ENCODE measurements around the gene LIN28B. TPM values are rescaled to one million over a fixed set of nuclear protein-coding genes. Genes with fewer than 3 reads are reported as not detected.
"Not testable (repeated sequence)": the region's sequence is repeated elsewhere in the genome, so short reads cannot be mapped to it uniquely, and the experiment has no call there.

LIN28B gene
- polyA plus RNA-seq, 4 donors: 0.03 TPM; not detected in 3

DNA sequence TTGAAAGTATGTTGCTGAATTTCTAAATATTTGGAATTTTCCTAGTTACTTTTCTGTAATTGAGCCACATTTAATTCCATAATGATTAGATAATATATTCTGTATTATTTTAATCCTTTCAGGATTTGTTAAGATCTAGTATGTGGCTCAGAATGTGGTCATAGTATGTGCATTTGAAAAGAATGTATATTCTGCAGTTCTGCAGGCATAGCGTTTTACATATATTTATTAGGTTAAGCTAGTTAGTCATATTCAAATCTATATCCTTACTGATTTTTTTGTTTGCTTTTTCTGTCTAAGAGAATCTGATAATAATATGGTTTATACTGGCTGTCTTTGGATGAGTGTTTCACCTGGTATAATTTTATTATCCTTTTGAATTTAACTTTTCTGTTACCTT lies 33.2 kb downstream of the LIN28B start:
- FAIRE-seq (no peak), DNase-seq (no peak)
- H3K4me3 ChIP-seq (ENCODE audit: low read depth in 1 of 3, low read length in 3 of 3): no peak overlapping the region
- 80 to 81% (median 80%) methylated on average over 1 of the region's 1 CpG for WGBS, 3 donors
- no peaks in the 10 kb centered on the region for H3K4me1 ChIP-seq (ENCODE audit: control insufficient read depth in 3 of 3, insufficient read depth in 2 of 3, low read depth in 1 of 3, low read length in 2 of 3)
- no peaks in the 10 kb centered on the region for H3K36me3 ChIP-seq (ENCODE audit: control insufficient read depth in 3 of 3, insufficient read depth in 2 of 3, low read depth in 1 of 3, low read length in 3 of 3)
- no peak overlapping the region for H3K27ac ChIP-seq (ENCODE audit: low read depth in 1 of 3, low read length in 2 of 3)
- H3K9me3 ChIP-seq (ENCODE audit: control insufficient read depth in 2 of 2, insufficient read depth in 1 of 2, low read depth in 1 of 2, low read length in 1 of 2): no peaks in the 10 kb centered on the region
- no peaks in the 10 kb centered on the region for H3K27me3 ChIP-seq (ENCODE audit: control insufficient read depth in 3 of 3, insufficient read depth in 3 of 3, low read length in 3 of 3)

DNA sequence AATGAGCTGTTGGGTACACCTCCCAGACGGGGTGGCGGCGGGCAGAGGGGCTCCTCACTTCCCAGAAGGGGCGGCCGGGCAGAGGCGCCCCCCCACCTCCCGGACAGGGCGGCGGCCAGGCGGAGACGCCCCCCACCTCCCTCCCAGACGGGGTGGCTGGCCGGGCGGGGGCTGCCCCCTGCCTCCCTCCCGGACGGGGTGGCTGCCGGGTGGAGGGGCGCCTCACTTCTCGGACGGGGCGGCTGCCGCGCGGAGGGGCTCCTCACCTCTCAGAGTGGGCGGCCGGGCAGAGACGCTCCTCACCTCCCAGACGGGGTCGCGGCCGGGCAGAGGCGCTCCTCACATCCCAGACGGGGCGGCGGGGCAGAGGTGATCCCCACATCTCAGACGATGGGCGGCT lies 34.2 kb downstream of the LIN28B start:
- H3K4me3 ChIP-seq (ENCODE audit: low read depth in 1 of 3, low read length in 3 of 3); DNase-seq; H3K27me3 ChIP-seq (ENCODE audit: control insufficient read depth in 3 of 3, insufficient read depth in 3 of 3, low read length in 3 of 3); H3K36me3 ChIP-seq (ENCODE audit: control insufficient read depth in 3 of 3, insufficient read depth in 2 of 3, low read depth in 1 of 3, low read length in 3 of 3); H3K9me3 ChIP-seq (ENCODE audit: control insufficient read depth in 2 of 2, insufficient read depth in 1 of 2, low read depth in 1 of 2, low read length in 1 of 2); H3K27ac ChIP-seq (ENCODE audit: low read depth in 1 of 3, low read length in 2 of 3); FAIRE-seq; H3K4me1 ChIP-seq (ENCODE audit: control insufficient read depth in 3 of 3, insufficient read depth in 2 of 3, low read depth in 1 of 3, low read length in 2 of 3): not testable (repeated sequence)
- WGBS, 3 donors: 91 to 97% (median 96%) methylated on average over 19 to 37 of the region's 37 CpGs

DNA sequence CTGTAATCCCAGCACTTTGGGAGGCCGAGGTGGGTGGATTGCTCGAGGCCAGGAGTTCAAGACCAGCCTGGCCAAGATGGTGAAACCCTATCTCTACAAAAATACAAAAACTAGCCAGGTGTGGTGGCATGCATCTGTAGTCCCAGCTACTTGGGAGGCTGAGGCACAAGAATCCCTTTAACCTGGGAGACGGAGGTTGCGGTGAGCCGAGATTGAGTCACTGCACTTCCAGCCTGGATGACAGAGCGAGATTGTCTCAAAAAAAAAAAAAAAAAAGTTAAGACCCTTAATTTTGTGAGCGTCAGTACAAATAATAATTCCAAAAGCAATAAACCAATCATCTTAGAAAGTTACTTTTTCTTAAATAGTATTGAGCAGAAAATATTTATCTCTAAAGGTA lies 36.7 kb downstream of the LIN28B start:
- H3K27ac ChIP-seq (ENCODE audit: low read depth in 1 of 3, low read length in 2 of 3); H3K4me3 ChIP-seq (ENCODE audit: low read depth in 1 of 3, low read length in 3 of 3); H3K4me1 ChIP-seq (ENCODE audit: control insufficient read depth in 3 of 3, insufficient read depth in 2 of 3, low read depth in 1 of 3, low read length in 2 of 3); DNase-seq; H3K9me3 ChIP-seq (ENCODE audit: control insufficient read depth in 2 of 2, insufficient read depth in 1 of 2, low read depth in 1 of 2, low read length in 1 of 2); H3K36me3 ChIP-seq (ENCODE audit: control insufficient read depth in 3 of 3, insufficient read depth in 2 of 3, low read depth in 1 of 3, low read length in 3 of 3); H3K27me3 ChIP-seq (ENCODE audit: control insufficient read depth in 3 of 3, insufficient read depth in 3 of 3, low read length in 3 of 3); FAIRE-seq: not testable (repeated sequence)
- WGBS, 3 donors: 82 to 90% (median 89%) methylated on average over 7 of the region's 7 CpGs

DNA sequence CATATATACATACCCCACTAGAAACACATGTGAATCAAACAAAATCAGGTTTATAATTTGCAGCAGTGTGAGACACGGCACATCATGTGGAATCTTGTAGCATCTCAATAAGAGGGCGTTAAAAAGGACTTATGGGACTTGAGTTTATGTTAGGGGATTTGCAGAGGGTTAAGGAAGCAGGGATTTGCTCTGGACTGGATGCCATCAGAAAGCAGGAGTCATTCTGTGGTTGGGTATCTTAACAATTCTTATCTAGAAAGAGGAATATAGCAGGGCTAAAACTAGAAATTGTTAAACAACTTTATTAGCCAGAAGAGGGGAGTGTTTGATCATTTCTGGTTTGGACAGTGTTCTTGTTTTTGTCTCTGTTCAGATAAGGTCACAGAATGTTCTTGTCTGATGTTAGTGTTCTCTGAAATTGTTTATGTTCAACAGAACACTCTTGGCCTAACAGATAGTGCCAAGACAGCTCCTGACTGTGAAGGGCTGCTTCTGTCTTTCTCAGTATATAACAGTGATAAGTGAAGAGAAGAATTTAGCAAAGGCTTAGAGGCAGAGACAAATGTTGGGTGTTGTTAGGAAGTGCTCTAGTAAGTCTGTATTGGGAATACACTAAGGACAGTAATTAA lies 39.2 kb downstream of the LIN28B start:
- DNase-seq (no peak), FAIRE-seq (no peak)
- H3K9me3 ChIP-seq (ENCODE audit: control insufficient read depth in 2 of 2, insufficient read depth in 1 of 2, low read depth in 1 of 2, low read length in 1 of 2): no peaks in the 10 kb centered on the region
- no peaks in the 10 kb centered on the region for H3K36me3 ChIP-seq (ENCODE audit: control insufficient read depth in 3 of 3, insufficient read depth in 2 of 3, low read depth in 1 of 3, low read length in 3 of 3)
- no peaks in the 10 kb centered on the region for H3K27me3 ChIP-seq (ENCODE audit: control insufficient read depth in 3 of 3, insufficient read depth in 3 of 3, low read length in 3 of 3)
- no peak overlapping the region for H3K27ac ChIP-seq (ENCODE audit: low read depth in 1 of 3, low read length in 2 of 3)
- 80 to 88% (median 83%) methylated on average over 2 of the region's 2 CpGs for WGBS, 3 donors
- H3K4me3 ChIP-seq (ENCODE audit: low read depth in 1 of 3, low read length in 3 of 3): no peak overlapping the region
- no peaks in the 10 kb centered on the region for H3K4me1 ChIP-seq (ENCODE audit: control insufficient read depth in 3 of 3, insufficient read depth in 2 of 3, low read depth in 1 of 3, low read length in 2 of 3)

DNA sequence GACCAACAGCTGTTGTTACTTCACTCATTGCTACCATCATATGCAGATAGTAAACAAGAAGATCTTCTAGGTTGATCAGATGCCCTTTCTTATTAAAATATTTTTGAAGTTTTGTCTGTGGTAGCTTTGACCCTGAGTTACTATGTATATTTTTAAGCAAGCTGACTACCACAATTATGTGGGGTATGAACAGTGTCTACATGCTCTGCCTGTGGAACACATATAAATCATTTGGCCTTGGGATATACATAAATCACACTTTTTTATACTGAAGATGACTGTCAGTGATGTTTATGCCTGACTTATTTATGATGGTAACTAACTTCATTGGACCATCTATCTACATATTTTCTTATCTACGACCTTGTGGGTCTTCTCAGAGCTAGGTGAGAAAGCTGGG lies 44.2 kb downstream of the LIN28B start:
- no peaks in the 10 kb centered on the region for H3K4me1 ChIP-seq (ENCODE audit: control insufficient read depth in 3 of 3, insufficient read depth in 2 of 3, low read depth in 1 of 3, low read length in 2 of 3)
- H3K27me3 ChIP-seq (ENCODE audit: control insufficient read depth in 3 of 3, insufficient read depth in 3 of 3, low read length in 3 of 3): no peaks in the 10 kb centered on the region
- DNase-seq (no peak), FAIRE-seq (no peak)
- no peaks in the 10 kb centered on the region for H3K36me3 ChIP-seq (ENCODE audit: control insufficient read depth in 3 of 3, insufficient read depth in 2 of 3, low read depth in 1 of 3, low read length in 3 of 3)
- H3K9me3 ChIP-seq (ENCODE audit: control insufficient read depth in 2 of 2, insufficient read depth in 1 of 2, low read depth in 1 of 2, low read length in 1 of 2): no peaks in the 10 kb centered on the region
- H3K4me3 ChIP-seq (ENCODE audit: low read depth in 1 of 3, low read length in 3 of 3): no peak overlapping the region
- no peak overlapping the region for H3K27ac ChIP-seq (ENCODE audit: low read depth in 1 of 3, low read length in 2 of 3)
- WGBS, 3 donors: 27 to 45% (median 32%) methylated on average over 1 of the region's 1 CpG

DNA sequence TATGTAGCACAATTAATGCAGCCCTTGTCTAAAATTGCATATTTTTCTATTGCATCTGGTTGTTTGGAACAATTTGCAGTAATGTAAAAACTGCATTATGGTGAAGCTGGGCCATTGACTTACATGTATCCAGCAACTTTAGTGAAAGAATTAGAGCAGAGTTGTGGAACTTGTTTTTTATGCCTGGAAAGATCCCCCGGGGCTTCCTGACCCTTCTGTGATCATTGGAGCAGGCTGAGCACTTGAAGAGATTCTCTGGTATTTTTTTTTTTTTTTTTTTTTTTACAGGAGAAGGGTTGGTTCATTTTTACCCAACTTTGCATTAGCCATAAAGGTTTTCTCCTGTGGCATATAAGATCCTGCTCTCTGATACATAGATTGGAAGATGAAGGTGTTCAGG lies 45.0 kb downstream of the LIN28B start:
- no peaks in the 10 kb centered on the region for H3K36me3 ChIP-seq (ENCODE audit: control insufficient read depth in 3 of 3, insufficient read depth in 2 of 3, low read depth in 1 of 3, low read length in 3 of 3)
- no peak overlapping the region for H3K4me3 ChIP-seq (ENCODE audit: low read depth in 1 of 3, low read length in 3 of 3)
- H3K4me1 ChIP-seq (ENCODE audit: control insufficient read depth in 3 of 3, insufficient read depth in 2 of 3, low read depth in 1 of 3, low read length in 2 of 3): no peaks in the 10 kb centered on the region
- DNase-seq (no peak), FAIRE-seq (no peak)
- H3K27me3 ChIP-seq (ENCODE audit: control insufficient read depth in 3 of 3, insufficient read depth in 3 of 3, low read length in 3 of 3): no peaks in the 10 kb centered on the region
- 41 to 88% (median 53%) methylated on average over 1 of the region's 1 CpG for WGBS, 3 donors
- H3K27ac ChIP-seq (ENCODE audit: low read depth in 1 of 3, low read length in 2 of 3): no peak overlapping the region
- no peaks in the 10 kb centered on the region for H3K9me3 ChIP-seq (ENCODE audit: control insufficient read depth in 2 of 2, insufficient read depth in 1 of 2, low read depth in 1 of 2, low read length in 1 of 2)

DNA sequence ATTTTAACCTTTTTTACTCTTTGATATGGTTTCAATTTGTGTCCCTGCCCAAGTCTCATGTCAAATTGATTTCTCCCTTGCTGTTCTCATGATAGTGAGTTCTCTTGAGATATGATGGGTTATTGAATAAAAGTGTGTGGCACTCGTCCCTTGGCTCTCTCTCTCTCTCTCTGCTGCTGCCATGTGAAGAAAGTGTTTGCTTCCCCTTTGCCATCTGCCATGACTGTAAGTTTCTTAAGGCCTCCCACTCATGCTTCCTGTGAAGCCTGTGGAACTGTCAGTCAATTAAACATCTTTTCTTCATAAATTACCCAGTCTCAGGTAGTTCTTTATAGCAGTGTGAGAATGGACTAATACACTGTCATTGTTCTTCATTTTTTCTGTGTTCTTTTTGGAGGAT lies 48.5 kb downstream of the LIN28B start:
- Histone ChIP-seq H3K27me3 (ENCODE audit: control insufficient read depth in 3 of 3, insufficient read depth in 3 of 3, low read length in 3 of 3) (no peaks in the 10 kb centered on the region), H3K4me1 (ENCODE audit: control insufficient read depth in 3 of 3, insufficient read depth in 2 of 3, low read depth in 1 of 3, low read length in 2 of 3) (no peaks in the 10 kb centered on the region), H3K27ac (ENCODE audit: low read depth in 1 of 3, low read length in 2 of 3) (no peak overlapping the region), H3K36me3 (ENCODE audit: control insufficient read depth in 3 of 3, insufficient read depth in 2 of 3, low read depth in 1 of 3, low read length in 3 of 3) (no peaks in the 10 kb centered on the region), H3K9me3 (ENCODE audit: control insufficient read depth in 2 of 2, insufficient read depth in 1 of 2, low read depth in 1 of 2, low read length in 1 of 2) (no peaks in the 10 kb centered on the region), H3K4me3 (ENCODE audit: low read depth in 1 of 3, low read length in 3 of 3) (no peak overlapping the region)
- 33 to 47% (median 43%) methylated on average over 1 of the region's 1 CpG for WGBS, 3 donors
- DNase-seq: no peak
- FAIRE-seq: no peak

DNA sequence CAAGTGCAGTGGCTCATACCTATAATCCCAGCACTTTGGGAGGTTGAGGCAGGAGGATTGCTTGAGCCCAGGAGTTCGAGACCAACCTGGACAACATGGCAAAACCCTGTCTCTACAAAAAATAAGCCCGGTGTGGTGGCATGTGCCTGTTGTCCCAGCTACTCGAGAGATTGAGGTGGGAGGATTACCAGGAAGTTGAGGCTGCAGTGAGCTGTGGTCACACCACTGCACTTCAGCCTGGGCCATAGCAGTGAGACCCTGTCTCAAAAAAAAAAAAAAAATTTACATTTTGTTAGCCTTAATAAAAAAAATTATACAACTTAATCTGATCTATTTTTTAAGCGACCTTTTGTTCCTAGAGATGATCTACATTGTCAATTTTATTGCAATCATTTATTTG lies 56.6 kb downstream of the LIN28B start:
- H3K9me3 ChIP-seq (ENCODE audit: control insufficient read depth in 2 of 2, insufficient read depth in 1 of 2, low read depth in 1 of 2, low read length in 1 of 2); FAIRE-seq; DNase-seq; H3K27ac ChIP-seq (ENCODE audit: low read depth in 1 of 3, low read length in 2 of 3); H3K4me1 ChIP-seq (ENCODE audit: control insufficient read depth in 3 of 3, insufficient read depth in 2 of 3, low read depth in 1 of 3, low read length in 2 of 3); H3K4me3 ChIP-seq (ENCODE audit: low read depth in 1 of 3, low read length in 3 of 3); H3K27me3 ChIP-seq (ENCODE audit: control insufficient read depth in 3 of 3, insufficient read depth in 3 of 3, low read length in 3 of 3); H3K36me3 ChIP-seq (ENCODE audit: control insufficient read depth in 3 of 3, insufficient read depth in 2 of 3, low read depth in 1 of 3, low read length in 3 of 3): not testable (repeated sequence)
- 75 to 79% (median 79%) methylated on average over 4 of the region's 4 CpGs for WGBS, 3 donors

DNA sequence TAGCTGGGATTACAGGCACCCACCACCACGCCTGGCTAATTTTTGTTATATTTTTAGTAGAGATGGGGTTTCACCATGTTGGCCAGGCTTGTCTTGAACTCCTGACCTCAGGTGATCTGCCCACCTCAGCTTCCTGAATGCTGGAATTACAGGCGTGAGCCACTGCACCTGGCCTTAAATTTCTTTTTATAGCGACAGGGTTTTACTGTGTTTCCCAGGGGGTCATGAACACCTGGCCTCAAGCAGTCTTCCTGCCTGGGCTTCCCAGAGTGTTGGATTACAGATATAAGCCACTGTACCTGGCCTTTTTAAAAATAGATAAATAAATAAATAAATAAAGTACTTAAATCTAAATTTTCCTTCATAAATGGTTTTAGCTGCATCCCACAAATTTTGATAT lies 57.5 kb downstream of the LIN28B start:
- 53 to 74% (median 58%) methylated on average over 3 of the region's 3 CpGs for WGBS, 3 donors
- DNase-seq (no peak), FAIRE-seq (no peak)
- Histone ChIP-seq H3K4me3 (ENCODE audit: low read depth in 1 of 3, low read length in 3 of 3) (no peak overlapping the region), H3K27me3 (ENCODE audit: control insufficient read depth in 3 of 3, insufficient read depth in 3 of 3, low read length in 3 of 3) (no peaks in the 10 kb centered on the region), H3K36me3 (ENCODE audit: control insufficient read depth in 3 of 3, insufficient read depth in 2 of 3, low read depth in 1 of 3, low read length in 3 of 3) (no peaks in the 10 kb centered on the region), H3K9me3 (ENCODE audit: control insufficient read depth in 2 of 2, insufficient read depth in 1 of 2, low read depth in 1 of 2, low read length in 1 of 2) (no peaks in the 10 kb centered on the region), H3K4me1 (ENCODE audit: control insufficient read depth in 3 of 3, insufficient read depth in 2 of 3, low read depth in 1 of 3, low read length in 2 of 3) (no peaks in the 10 kb centered on the region), H3K27ac (ENCODE audit: low read depth in 1 of 3, low read length in 2 of 3) (no peak overlapping the region)

Measured in small intestine (tissue), 7 donors.